HG03571 (cell line): ENCODE results near the gene TCF19.
A peak's percentile ranks its signal among the peaks of the same experiment; 100 is the strongest.

ENCODE experiments used
- ATAC-seq: cut with Tn5 transposase; IDR thresholded peaks from one replicate; pipeline ENCODE4 v1.9.1; 2021; ENCODE audit not compliant: unreplicated experiment

Gene TCF19

GRCh38 chr6:31202259-31203166 lies 44.1 kb downstream of the TCF19 start:
- no peak for ATAC-seq

GRCh38 chr6:31203345-31203979 lies 45.1 kb downstream of the TCF19 start:
- ATAC-seq, result peak; percentile 55

GRCh38 chr6:31204751-31205145 lies 46.4 kb downstream of the TCF19 start:
- ATAC-seq, result no peak

- ATAC-seq, result no peak
Observed at GRCh38 chr6:31205638-31206037, 47.2 kb downstream of the TCF19 start.

GRCh38 chr6:31208506-31208905 lies 50.1 kb downstream of the TCF19 start:
- no peak for ATAC-seq

- ATAC-seq, result no peak
Observed at GRCh38 chr6:31209137-31209536, 50.7 kb downstream of the TCF19 start.

GRCh38 chr6:31210123-31210522 lies 51.7 kb downstream of the TCF19 start:
- no peak for ATAC-seq

- no peak for ATAC-seq
Observed at GRCh38 chr6:31210741-31211532, 52.5 kb downstream of the TCF19 start.
